Brain microvascular endothelial cell (primary cell): ENCODE results near the gene LRMDA.

ENCODE experiments used
- DNase-seq: peaks from one replicate; pipeline ENCODE4 v3.0.0-alpha.2; 2020
- H3K27ac ChIP-seq: fragments of 250-450 bp; sonication (Bioruptor Pico); 2 replicates; pipeline ENCODE4 v1.5.1; 2020; ENCODE audit warnings: mild to moderate bottlenecking, moderate library complexity
- H3K27me3 ChIP-seq: fragments of 250-450 bp; sonication (Bioruptor Pico); replicated peaks from 2 replicates; pipeline ENCODE4 v1.5.1; 2020; ENCODE audit warnings: mild to moderate bottlenecking
- H3K36me3 ChIP-seq: fragments of 250-450 bp; sonication (Bioruptor Pico); replicated peaks from 2 replicates; pipeline ENCODE4 v1.5.1; 2020; ENCODE audit warnings: mild to moderate bottlenecking
- H3K4me3 ChIP-seq: 2 replicates; pipeline ENCODE4 v1.5.1; 2011; ENCODE audit warnings: low read depth, mild to moderate bottlenecking, control low read depth, low read length, moderate library complexity
- in situ Hi-C: cut with HindIII; loops from 2 replicates; pipeline ENCODE4 v1.10.0; 2017; ENCODE audit warnings: low sequenced_read_pairs, low pct_ligation_motif_present
- TF ChIP-seq, protein P1 (sequence below): IDR thresholded peaks from 2 replicates; pipeline ENCODE4 v1.5.1; 2011; ENCODE audit warnings: low read depth, mild to moderate bottlenecking, moderate library complexity, low read length, control low read depth, inconsistent platforms; ENCODE audit errors: missing control alignments

LRMDA gene

DNA sequence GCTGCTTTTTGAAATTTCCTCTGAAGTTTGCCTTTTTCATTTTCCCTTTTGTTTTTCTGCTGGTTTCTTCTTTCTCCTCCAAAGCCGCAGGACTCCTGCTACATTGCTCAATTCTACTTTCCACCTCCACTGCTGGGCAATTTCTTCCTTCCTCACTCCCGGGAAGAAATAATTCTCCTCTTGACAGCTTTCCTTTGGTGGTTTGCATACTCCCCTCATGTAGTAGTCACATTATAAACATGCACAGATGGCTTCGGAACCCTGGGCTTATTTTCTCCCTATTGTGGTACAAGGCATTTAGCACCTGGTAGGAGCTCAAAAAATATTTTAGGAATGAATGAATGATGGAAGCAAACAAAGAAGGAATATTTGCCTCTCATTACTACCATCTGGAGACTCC lies 977.2 kb downstream of the LRMDA start:
- no peak overlapping the region for H3K27ac ChIP-seq
- H3K36me3 ChIP-seq = no peaks in the 10 kb centered on the region
- DNase-seq = no peak
- no peak overlapping the region for H3K4me3 ChIP-seq
- in situ Hi-C loops = no loop called here
- no peaks in the 10 kb centered on the region for H3K27me3 ChIP-seq
- TF ChIP-seq, protein P1, sequence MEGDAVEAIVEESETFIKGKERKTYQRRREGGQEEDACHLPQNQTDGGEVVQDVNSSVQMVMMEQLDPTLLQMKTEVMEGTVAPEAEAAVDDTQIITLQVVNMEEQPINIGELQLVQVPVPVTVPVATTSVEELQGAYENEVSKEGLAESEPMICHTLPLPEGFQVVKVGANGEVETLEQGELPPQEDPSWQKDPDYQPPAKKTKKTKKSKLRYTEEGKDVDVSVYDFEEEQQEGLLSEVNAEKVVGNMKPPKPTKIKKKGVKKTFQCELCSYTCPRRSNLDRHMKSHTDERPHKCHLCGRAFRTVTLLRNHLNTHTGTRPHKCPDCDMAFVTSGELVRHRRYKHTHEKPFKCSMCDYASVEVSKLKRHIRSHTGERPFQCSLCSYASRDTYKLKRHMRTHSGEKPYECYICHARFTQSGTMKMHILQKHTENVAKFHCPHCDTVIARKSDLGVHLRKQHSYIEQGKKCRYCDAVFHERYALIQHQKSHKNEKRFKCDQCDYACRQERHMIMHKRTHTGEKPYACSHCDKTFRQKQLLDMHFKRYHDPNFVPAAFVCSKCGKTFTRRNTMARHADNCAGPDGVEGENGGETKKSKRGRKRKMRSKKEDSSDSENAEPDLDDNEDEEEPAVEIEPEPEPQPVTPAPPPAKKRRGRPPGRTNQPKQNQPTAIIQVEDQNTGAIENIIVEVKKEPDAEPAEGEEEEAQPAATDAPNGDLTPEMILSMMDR = no peak

DNA sequence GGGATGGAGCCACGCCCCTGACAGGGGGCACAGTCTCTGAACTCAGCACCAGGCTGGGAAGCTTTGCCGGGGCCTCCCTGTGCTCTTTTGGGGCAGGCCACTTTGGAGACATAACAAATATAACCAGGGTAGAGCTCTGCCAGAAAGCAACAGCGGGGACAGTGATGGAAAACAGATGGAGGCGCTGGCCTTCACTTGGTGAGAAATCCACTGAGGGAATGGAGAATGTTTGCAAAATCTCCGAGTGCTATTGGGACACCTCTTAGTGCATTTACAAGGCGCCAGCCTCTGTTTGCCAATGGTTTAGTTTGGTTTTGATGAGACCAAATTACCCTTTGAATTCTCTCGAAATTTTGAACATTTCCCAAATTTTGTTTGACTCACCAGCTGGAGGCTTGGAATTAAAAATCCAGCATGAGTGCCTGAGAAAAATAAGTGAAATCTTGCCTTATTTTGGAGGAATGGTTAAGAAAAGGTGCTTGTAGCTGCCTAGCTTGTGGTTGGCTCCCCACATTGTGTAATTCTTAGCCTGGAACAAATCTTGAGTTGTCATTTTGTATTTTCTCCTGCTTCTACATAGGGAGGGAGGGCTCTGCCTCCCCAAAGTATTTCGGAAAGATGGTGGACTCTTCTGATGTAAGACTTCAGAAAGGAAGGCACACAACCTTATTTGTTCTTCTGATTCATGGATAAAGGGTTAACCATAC lies 980.5 kb downstream of the LRMDA start:
- TF ChIP-seq, protein P1 = no peak
- Histone ChIP-seq H3K27ac (no peak overlapping the region), H3K27me3 (no peaks in the 10 kb centered on the region), H3K4me3 (no peak overlapping the region), H3K36me3 (no peaks in the 10 kb centered on the region)
- DNase-seq = no peak
- in situ Hi-C loops = no loop called here

DNA sequence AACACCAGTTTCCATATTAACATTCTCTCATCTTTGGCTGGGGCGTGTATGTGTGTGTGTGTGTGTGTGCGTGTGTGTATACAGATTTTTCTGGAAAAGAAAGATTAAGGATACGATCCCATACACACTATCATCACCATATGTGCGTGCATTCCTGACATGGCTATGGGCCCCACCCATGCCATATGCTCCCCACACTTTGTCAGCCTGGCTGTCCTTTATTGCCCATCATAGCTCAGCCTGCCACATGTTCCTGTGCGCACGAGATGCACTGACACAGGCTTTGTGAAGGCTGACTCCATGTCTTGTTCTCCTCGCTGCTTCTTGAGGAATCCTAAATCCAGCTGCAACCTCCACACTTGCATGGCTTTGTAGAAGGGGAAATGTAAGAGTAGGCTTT lies 984.1 kb downstream of the LRMDA start:
- Histone ChIP-seq H3K27me3 (no peaks in the 10 kb centered on the region), H3K4me3 (no peak overlapping the region), H3K36me3 (no peaks in the 10 kb centered on the region), H3K27ac (no peak overlapping the region)
- TF ChIP-seq, protein P1 = no peak
- in situ Hi-C loops = no loop called here
- DNase-seq = no peak

DNA sequence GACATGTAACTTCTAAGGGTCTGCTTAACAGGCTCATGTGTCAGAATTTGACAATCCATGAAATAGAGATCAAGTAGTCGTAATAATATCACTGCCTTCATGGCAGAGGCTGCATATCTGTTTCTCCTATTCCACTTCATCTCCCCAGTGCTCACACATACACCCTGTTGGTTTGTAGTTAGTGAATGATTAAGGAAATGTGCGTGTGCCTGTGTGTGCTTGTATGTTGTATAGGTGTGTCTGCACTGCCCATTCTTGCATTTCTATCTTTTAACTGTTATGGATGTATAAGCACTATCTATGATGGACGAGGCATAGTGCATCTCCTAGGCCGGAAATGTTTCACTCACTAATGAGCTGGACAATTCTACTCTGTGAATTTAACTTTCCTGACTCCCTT lies 985.2 kb downstream of the LRMDA start:
- H3K4me3 ChIP-seq = no peak overlapping the region
- no peaks in the 10 kb centered on the region for H3K27me3 ChIP-seq
- in situ Hi-C loops = no loop called here
- TF ChIP-seq, protein P1 = no peak
- no peak overlapping the region for H3K27ac ChIP-seq
- no peaks in the 10 kb centered on the region for H3K36me3 ChIP-seq
- no peak for DNase-seq

DNA sequence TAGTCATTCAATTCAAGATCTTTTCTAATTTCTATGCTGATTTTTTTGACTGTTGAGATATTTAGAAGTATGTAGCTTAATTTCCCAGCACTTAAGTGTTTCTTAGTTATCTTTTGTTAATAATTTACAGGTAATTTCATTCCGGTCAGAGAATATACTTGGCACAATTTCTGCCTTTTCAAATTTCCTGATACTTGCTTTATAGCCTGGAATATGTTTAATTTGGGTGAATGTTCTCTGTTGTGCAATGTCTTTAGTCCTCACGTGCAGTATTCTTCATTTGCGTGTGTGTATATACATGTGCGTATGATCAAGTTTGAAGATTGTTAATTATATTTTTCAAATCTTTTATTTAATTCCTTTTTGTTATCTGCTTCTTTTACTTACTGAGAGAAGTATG lies 989.3 kb downstream of the LRMDA start:
- Histone ChIP-seq H3K36me3 (no peaks in the 10 kb centered on the region), H3K27ac (no peak overlapping the region), H3K27me3 (no peaks in the 10 kb centered on the region), H3K4me3 (no peak overlapping the region)
- TF ChIP-seq, protein P1 = no peak
- in situ Hi-C loops = no loop called here
- no peak for DNase-seq

DNA sequence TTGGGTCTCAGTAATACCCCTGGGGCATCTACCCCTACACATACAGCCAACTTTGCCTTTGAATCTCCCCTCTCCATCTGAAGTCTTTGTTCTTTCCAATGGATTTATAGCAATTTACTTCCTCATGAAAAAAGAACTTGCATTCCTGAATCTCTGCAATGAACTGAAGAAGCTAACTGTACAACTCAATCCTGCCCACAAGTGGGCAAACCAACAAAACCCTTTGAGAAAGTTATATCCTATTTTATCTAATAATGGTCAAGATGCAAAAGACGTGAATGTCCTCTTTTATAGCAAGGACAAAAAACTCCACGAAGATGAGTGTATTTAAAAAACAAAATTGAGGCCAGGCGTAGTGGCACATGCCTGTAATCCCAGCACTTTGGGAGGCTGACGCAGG lies 991.3 kb downstream of the LRMDA start:
- in situ Hi-C loops = no loop called here
- no peak for DNase-seq
- TF ChIP-seq, protein P1 = peak; percentile 19
- Histone ChIP-seq H3K4me3 (no peak overlapping the region), H3K36me3 (no peaks in the 10 kb centered on the region), H3K27ac (no peak overlapping the region), H3K27me3 (no peaks in the 10 kb centered on the region)
